Testis (tissue), 3 donors: ENCODE measurements around the gene PPM1L. TPM values are rescaled to one million over a fixed set of nuclear protein-coding genes. Genes with fewer than 3 reads are reported as not detected.

Experiments
- DNase-seq: peaks from one replicate; pipeline ENCODE4 v3.0.0-alpha.2; 2019
- H3K27ac ChIP-seq, 2 donors: fragments of 200-600 bp; sonication (generic); one replicate each; pipeline ENCODE4 v1.5.1; 2019
- H3K27me3 ChIP-seq: fragments of 200-600 bp; sonication (generic); one replicate; pipeline ENCODE4 v1.5.1; 2019
- H3K36me3 ChIP-seq: fragments of 200-600 bp; sonication (generic); one replicate; pipeline ENCODE4 v1.5.1; 2017; ENCODE audit warnings: low read depth; ENCODE audit errors: missing control alignments
- H3K4me1 ChIP-seq: fragments of 200-600 bp; sonication (generic); one replicate; pipeline ENCODE4 v1.5.1; 2019
- H3K4me3 ChIP-seq, 2 donors: fragments of 200-600 bp; sonication (generic); one replicate each; pipeline ENCODE4 v1.5.1; 2017 to 2019
- H3K9me3 ChIP-seq: fragments of 200-600 bp; sonication (generic); one replicate; pipeline ENCODE4 v1.5.1; 2017
- CTCF ChIP-seq, 3 experiments: fragments of 450-650 bp in 2 of 3; fragments of 200-600 bp in 1 of 3; sonication (generic) in 1 of 3; IDR thresholded peaks; one replicate each; pipeline ENCODE4 v1.5.1; 2016 to 2019; ENCODE audit warnings: antibody characterized with exemption in 3 of 3, mild to moderate bottlenecking in 2 of 3, moderate library complexity in 1 of 3
- POLR2A ChIP-seq: fragments of 450-650 bp; IDR thresholded peaks from one replicate; pipeline ENCODE4 v1.6.1; 2017; ENCODE audit warnings: antibody characterized with exemption, mild to moderate bottlenecking, moderate library complexity
- WGBS, 2 donors: methylation state at CpG; one replicate each; pipeline ENCODE4 v1.1.5; 2018; 5-methylcytosine and 5-hydroxymethylcytosine counted together
- intact Hi-C: fragments of 100-400 bp; cut with DNase I; formaldehyde crosslinking; loops from one replicate; pipeline ENCODE4 v1.15.1; 2023; ENCODE audit warnings: low total_unique reads
- polyA plus RNA-seq: library from polyadenylated mRNA; stranded (reverse); fragments of 350-450 nt; fragmentation: Illumina TruSeq; extraction: RNeasy Lipid Tissue Mini Kit (QIAGEN cat#74804); gene quantifications from one replicate; pipeline ENCODE4 v1.2.3, GENCODE V29; 2014; ENCODE audit warnings: low read depth, low replicate concordance; ENCODE audit not compliant: insufficient read depth
- total RNA-seq, 2 donors: library from RNA; depleted of rRNA; stranded (reverse); fragments of >200 nt; gene quantifications; one replicate each; pipeline ENCODE4 v1.2.3, GENCODE V29; 2016

Gene PPM1L
- total and polyA plus RNA-seq, 3 donors from 2014 or later, result 4.4 to 27.7 (median 19.6) TPM

GRCh38 chr3:161066930-161067329, 310.9 kb downstream of the PPM1L start:
- 89 to 90% methylated on average over 3 of the region's 3 CpGs for WGBS, 2 donors
- H3K27ac ChIP-seq, result no peak overlapping the region
- DNase-seq, result no peak
- no peak overlapping the region for H3K4me3 ChIP-seq
- H3K27me3 ChIP-seq, result no peaks in the 10 kb centered on the region
- intact Hi-C loops, result no loop called here
- no peaks in the 10 kb centered on the region for H3K9me3 ChIP-seq
- H3K4me1 ChIP-seq, result no peaks in the 10 kb centered on the region
- H3K36me3 ChIP-seq, result no peaks in the 10 kb centered on the region
- TF ChIP-seq POLR2A, result no peak
- TF ChIP-seq CTCF (IDR thresholded peaks at IDR 0.05), result no peak

DNA sequence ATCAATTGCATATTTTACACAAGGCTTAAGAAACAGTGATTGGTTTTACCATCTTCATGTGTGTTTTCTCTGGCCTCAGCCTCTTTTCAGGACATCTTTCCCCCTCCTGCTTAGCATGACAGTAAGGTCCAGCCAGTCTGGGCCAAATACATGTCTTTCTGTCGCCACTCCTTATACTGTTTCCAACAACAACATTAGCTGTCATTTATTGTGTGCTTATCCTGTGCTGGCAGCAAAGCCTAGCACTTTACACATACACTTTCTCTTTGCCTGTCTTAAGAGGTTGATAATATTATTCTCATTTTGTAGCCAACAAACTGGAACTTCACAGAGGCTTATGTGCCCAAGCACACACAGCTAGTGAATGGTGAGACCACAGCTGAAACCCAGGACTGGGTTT, 311.3 kb downstream of the PPM1L start:
- intact Hi-C loops, result no loop called here
- Histone ChIP-seq H3K27me3 (no peaks in the 10 kb centered on the region), H3K4me1 (no peaks in the 10 kb centered on the region), H3K36me3 (no peaks in the 10 kb centered on the region), H3K4me3 (no peak overlapping the region), H3K27ac (no peak overlapping the region), H3K9me3 (no peaks in the 10 kb centered on the region)
- no peak for TF ChIP-seq CTCF (IDR thresholded peaks at IDR 0.05)
- TF ChIP-seq POLR2A, result no peak
- WGBS, 2 donors, result 96% methylated on average over 1 of the region's 1 CpG
- no peak for DNase-seq

DNA sequence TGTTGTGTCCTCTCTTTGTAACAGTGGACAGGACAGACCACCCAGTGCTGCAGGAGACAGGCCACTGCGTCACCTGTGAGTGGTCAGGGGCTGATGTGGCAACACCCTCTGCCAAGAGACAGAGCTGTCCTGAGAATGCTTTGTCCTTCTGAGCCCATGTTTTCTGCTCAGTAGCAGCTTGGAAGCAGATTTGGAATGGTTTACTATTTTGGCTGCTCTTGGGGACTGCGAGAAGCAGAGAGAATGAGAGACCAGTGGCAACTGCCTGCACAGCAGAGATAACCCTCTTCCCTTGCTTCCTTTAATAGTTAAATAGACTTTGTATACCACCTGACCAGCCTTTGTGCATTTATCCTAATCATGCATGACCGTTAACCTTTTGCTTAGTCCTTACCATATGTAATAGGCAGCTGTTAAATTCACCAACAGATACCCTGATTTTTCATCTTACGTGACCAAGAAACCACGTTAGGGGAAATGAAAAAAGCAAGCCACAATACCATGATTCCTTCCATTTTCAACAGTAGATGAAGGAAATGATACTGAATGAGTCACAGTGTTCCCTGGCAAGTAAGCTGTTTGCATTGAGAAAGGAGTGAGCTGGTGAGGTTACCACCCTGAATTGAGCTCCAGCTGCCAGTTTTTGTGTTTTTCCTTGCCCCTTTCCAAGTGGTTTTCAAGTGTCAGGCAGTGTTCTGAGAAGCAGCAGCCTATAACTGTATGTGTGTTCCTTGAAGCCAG, 313.6 kb downstream of the PPM1L start:
- Histone ChIP-seq H3K27ac (no peak overlapping the region), H3K9me3 (no peaks in the 10 kb centered on the region), H3K36me3 (no peaks in the 10 kb centered on the region), H3K4me3 (no peak overlapping the region), H3K4me1 (no peaks in the 10 kb centered on the region), H3K27me3 (no peaks in the 10 kb centered on the region)
- 82 to 85% methylated on average over 5 of the region's 5 CpGs for WGBS, 2 donors
- DNase-seq, result no peak
- intact Hi-C loops, result no loop called here
- TF ChIP-seq CTCF (IDR thresholded peaks at IDR 0.05) (no peak), POLR2A (no peak)

DNA sequence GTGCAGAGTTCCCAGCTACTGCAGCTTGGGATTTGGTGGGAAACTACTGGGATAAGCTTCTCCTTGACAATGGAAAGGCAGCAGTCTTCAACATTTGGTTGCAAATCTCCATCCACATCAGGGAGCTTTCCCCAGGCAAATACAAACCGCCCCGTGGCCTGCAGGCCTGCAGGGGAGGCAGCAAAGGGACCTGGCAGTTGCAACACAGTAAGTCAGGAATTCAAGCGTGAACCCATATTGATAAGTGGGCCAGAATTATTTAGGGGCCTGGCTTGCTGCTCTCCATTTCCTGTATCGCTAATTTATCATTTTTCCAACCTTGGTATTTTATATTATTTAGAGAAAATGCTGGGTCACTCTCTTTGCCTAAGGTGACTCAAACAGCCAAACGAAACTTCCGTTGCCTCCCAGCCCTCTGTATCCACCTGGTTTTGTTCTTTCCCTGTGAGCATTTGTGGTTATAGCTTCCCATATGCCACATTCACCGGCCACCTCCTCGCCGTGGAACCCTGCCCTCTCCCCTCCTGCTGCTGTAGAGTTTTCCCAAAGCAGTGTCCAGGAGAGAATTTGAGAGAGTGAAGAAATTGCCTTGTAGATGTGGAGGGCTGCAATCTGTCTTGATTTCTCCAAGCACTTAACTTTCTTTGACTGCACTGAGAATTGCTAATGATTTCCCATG, 314.4 kb downstream of the PPM1L start:
- 85 to 92% methylated on average over 9 of the region's 9 CpGs for WGBS, 2 donors
- no peak overlapping the region for H3K27ac ChIP-seq

More for the DNA sequence above, 314.4 kb downstream of the PPM1L start:
- Histone ChIP-seq H3K9me3 (no peaks in the 10 kb centered on the region), H3K36me3 (no peaks in the 10 kb centered on the region), H3K27me3 (no peaks in the 10 kb centered on the region), H3K4me3 (no peak overlapping the region), H3K4me1 (no peaks in the 10 kb centered on the region)
- TF ChIP-seq CTCF (IDR thresholded peaks at IDR 0.05), result no peak
- no peak for TF ChIP-seq POLR2A
- intact Hi-C loops, result no loop called here
- no peak for DNase-seq
